Activated CD4-positive, alpha-beta T cell treated with anti-CD3 and anti-CD28 coated beads for 36 hours (primary cell): ENCODE measurements around the gene GDPD3. TPM values are rescaled to one million over a fixed set of nuclear protein-coding genes. Genes with fewer than 3 reads are reported as not detected.

Experiments
- ATAC-seq: fragments of 200-7000 bp; cut with Tn5 transposase; one replicate; pipeline ENCODE4 v1.10.0; 2021; ENCODE audit warnings: mild to moderate bottlenecking, moderate library complexity
- CTCF ChIA-PET: fragments of 350-600 bp; sonication (Branson Sonifier 250); formaldehyde crosslinking; loops from one replicate; lab custom pipeline; 2021; ENCODE audit warnings: antibody characterized with exemption; lab: Charles Lee
- POLR2A ChIA-PET: fragments of 350-600 bp; sonication (Branson Sonifier 250); formaldehyde crosslinking; loops from one replicate; lab custom pipeline; 2021; ENCODE audit warnings: antibody characterized with exemption, inconsistent platforms; lab: Charles Lee
- DNase-seq: peaks from one replicate; pipeline ENCODE4 v3.0.0-alpha.2; 2020
- H3K27ac Mint-ChIP-seq: one replicate; pipeline ENCODE4 v1.8.0; 2021; ENCODE audit warnings: mixed read lengths
- H3K27me3 Mint-ChIP-seq: one replicate; pipeline ENCODE4 v1.8.0; 2021; ENCODE audit warnings: mixed read lengths
- H3K36me3 Mint-ChIP-seq: one replicate; pipeline ENCODE4 v1.8.0; 2021; ENCODE audit warnings: low read depth, mixed read lengths
- H3K4me1 Mint-ChIP-seq: one replicate; pipeline ENCODE4 v1.8.0; 2021; ENCODE audit warnings: mixed read lengths
- H3K4me3 Mint-ChIP-seq: one replicate; pipeline ENCODE4 v1.8.0; 2021; ENCODE audit warnings: mild to moderate bottlenecking, moderate library complexity, mixed read lengths
- H3K9me3 Mint-ChIP-seq: one replicate; pipeline ENCODE4 v1.8.0; 2021; ENCODE audit warnings: low read depth, mixed read lengths
- intact Hi-C, 2 experiments: fragments of 100-400 bp; cut with DNase I in 1 of 2; cut with micrococcal nuclease in 1 of 2; formaldehyde crosslinking; loops; one replicate each; pipeline versions ENCODE4 v1.14.2 to v1.15.1; 2022 to 2024; cut with DNase I, micrococcal nuclease
- total RNA-seq, 2 experiments: library from RNA; stranded (reverse); gene quantifications; one replicate each; pipeline ENCODE4 v1.2.3, GENCODE V29; 2021

GDPD3 gene
- total RNA-seq, 2 experiments from 2014 or later, result 6.1 to 7.0 TPM

- DNase-seq, result no peak
- H3K36me3 Mint-ChIP-seq, result peaks cover 23% of the 10 kb centered on the region
- H3K27me3 Mint-ChIP-seq, result no peaks in the 10 kb centered on the region
- H3K4me3 Mint-ChIP-seq, result peak overlapping the region; percentile 79
- peak overlapping the region; percentile 83 for H3K27ac Mint-ChIP-seq
- peaks cover 14% of the 10 kb centered on the region for H3K9me3 Mint-ChIP-seq
- no peak for ATAC-seq
- peaks cover 43% of the 10 kb centered on the region for H3K4me1 Mint-ChIP-seq
- ChIA-PET CTCF (interaction anchor here (0.6 to 1.7 kb wide), 5 partner anchors 31 to 315 kb away, joined by 3 to 7 read pairs (median 3); no protein-coding TSS in a partner anchor), POLR2A (no interaction called here)
- intact Hi-C loops, result loop anchor here in 1 of 2 experiments (5.0 to 10.0 kb wide), 5 partner anchors 313 to 1270 kb away; partner anchors contain the start of genes ATXN2L, ITGAL, SRCAP and ZNF764
Measured at GRCh38 chr16:30094541-30095165, 18.7 kb downstream of the GDPD3 start.

- CTCF ChIA-PET, result interaction anchor here (0.6 to 3.8 kb wide), 35 partner anchors 10 to 515 kb away, joined by 3 to 31 read pairs (median 4); partner anchors contain the start of genes ALDOA, CD2BP2, CORO1A and GDPD3
- Mint-ChIP-seq H3K27me3 (no peaks in the 10 kb centered on the region), H3K36me3 (peaks cover 19% of the 10 kb centered on the region), H3K4me1 (peaks cover 51% of the 10 kb centered on the region), H3K4me3 (peak overlapping the region; percentile 84), H3K27ac (peak overlapping the region; percentile 92), H3K9me3 (peaks cover 8% of the 10 kb centered on the region)
- intact Hi-C loops, result loop anchor here (1.0 to 10.0 kb wide), 12 partner anchors 17 to 1268 kb away; partner anchors contain the start of genes PPP4C (in 2 of the 2), ALDOA (in 1 of the 2), ASPHD1 (in 1 of the 2) and ATXN2L (in 1 of the 2)
- peak; percentile 52 for ATAC-seq
- peak; percentile 88 for DNase-seq
- POLR2A ChIA-PET, result interaction anchor here (0.6 to 1.7 kb wide), 6 partner anchors 16 to 473 kb away, joined by 3 to 10 read pairs (median 4); partner anchors contain the start of genes ALDOA, PPP4C and TBC1D10B
Measured at GRCh38 chr16:30092373-30093010, 20.8 kb downstream of the GDPD3 start.

GRCh38 chr16:30091474-30092372, 21.6 kb downstream of the GDPD3 start, which contains the start of gene TBX6:
Gene TBX6 (minus strand): TSS chr16:30091924. CDS start chr16:30091193, 731 bp downstream.
- ChIA-PET POLR2A (interaction anchor here (0.6 to 2.3 kb wide), 8 partner anchors 15 to 474 kb away, joined by 3 to 10 read pairs (median 4); partner anchors contain the start of genes ALDOA, CORO1A, PPP4C and TBC1D10B), CTCF (interaction anchor here (0.5 to 3.8 kb wide), 37 partner anchors 10 to 606 kb away, joined by 3 to 31 read pairs (median 4); partner anchors contain the start of genes ALDOA, CD2BP2, CORO1A and GDPD3)
- peak; percentile 97 for DNase-seq
- peak within 1 kb of the TSS; percentile 84 for H3K4me3 Mint-ChIP-seq
- ATAC-seq, result peak; percentile 83
- H3K27me3 Mint-ChIP-seq, result no peaks in the 10 kb centered on the region
- intact Hi-C loops, result loop anchor here (1.0 to 10.0 kb wide), 12 partner anchors 16 to 1267 kb away; partner anchors contain the start of genes PPP4C (in 2 of the 2), ALDOA (in 1 of the 2), ASPHD1 (in 1 of the 2) and ATXN2L (in 1 of the 2)
- H3K9me3 Mint-ChIP-seq, result peaks cover under 1% of the 10 kb centered on the region
- peaks cover 51% of the 10 kb centered on the region for H3K4me1 Mint-ChIP-seq
- H3K27ac Mint-ChIP-seq, result peak within 1 kb of the TSS; percentile 92
- H3K36me3 Mint-ChIP-seq, result peaks cover 14% of the 10 kb centered on the region

- intact Hi-C loops, result loop anchor here in 1 of 2 experiments (5.0 to 10.0 kb wide), 5 partner anchors 317 to 1266 kb away; partner anchors contain the start of genes ATXN2L, ITGAL, SRCAP and ZNF764
- H3K27ac Mint-ChIP-seq, result peak overlapping the region; percentile 74
- POLR2A ChIA-PET, result interaction anchor here (0.6 to 2.3 kb wide), 7 partner anchors 14 to 280 kb away, joined by 3 to 8 read pairs (median 3); partner anchors contain the start of genes ALDOA, CORO1A and TBC1D10B
Measured at GRCh38 chr16:30090610-30091331, 22.6 kb downstream of the GDPD3 start.

GRCh38 chr16:30088832-30089624, 24.3 kb downstream of the GDPD3 start:
- POLR2A ChIA-PET, result interaction anchor here (2.3 kb wide), 1 partner anchor 23 kb away, joined by 8 read pairs; the partner anchor contains the start of gene ALDOA
- peak overlapping the region; percentile 74 for H3K27ac Mint-ChIP-seq

More at GRCh38 chr16:30090610-30091331, 22.6 kb downstream of the GDPD3 start:
- ATAC-seq (no peak), DNase-seq (no peak)
- CTCF ChIA-PET, result interaction anchor here (0.5 to 3.8 kb wide), 9 partner anchors 11 to 95 kb away, joined by 3 to 31 read pairs (median 6); partner anchors contain the start of genes ALDOA and GDPD3
- Mint-ChIP-seq H3K4me1 (peaks cover 49% of the 10 kb centered on the region), H3K4me3 (peak overlapping the region; percentile 30), H3K36me3 (peaks cover 13% of the 10 kb centered on the region), H3K27me3 (no peaks in the 10 kb centered on the region), H3K9me3 (no peaks in the 10 kb centered on the region)

GRCh38 chr16:30088237-30088831, 25.0 kb downstream of the GDPD3 start:
- H3K9me3 Mint-ChIP-seq, result no peaks in the 10 kb centered on the region
- intact Hi-C loops, result no loop called here
- H3K4me3 Mint-ChIP-seq, result no peak overlapping the region
- H3K4me1 Mint-ChIP-seq, result peaks cover 29% of the 10 kb centered on the region
- ChIA-PET CTCF (interaction anchor here (0.6 to 0.7 kb wide), 2 partner anchors 21 to 66 kb away, joined by 3 read pairs; no protein-coding TSS in a partner anchor), POLR2A (no interaction called here)
- DNase-seq (no peak), ATAC-seq (no peak)
- no peaks in the 10 kb centered on the region for H3K27me3 Mint-ChIP-seq
- peaks cover 18% of the 10 kb centered on the region for H3K36me3 Mint-ChIP-seq
- H3K27ac Mint-ChIP-seq, result no peak overlapping the region

More at GRCh38 chr16:30088832-30089624, 24.3 kb downstream of the GDPD3 start:
- intact Hi-C loops, result no loop called here
- Mint-ChIP-seq H3K27me3 (no peaks in the 10 kb centered on the region), H3K4me1 (peaks cover 32% of the 10 kb centered on the region), H3K9me3 (no peaks in the 10 kb centered on the region), H3K36me3 (peaks cover 12% of the 10 kb centered on the region), H3K4me3 (no peak overlapping the region)
- no peak for ATAC-seq
- DNase-seq, result no peak
- CTCF ChIA-PET, result interaction anchor here (0.6 to 0.7 kb wide), 2 partner anchors 21 to 65 kb away, joined by 3 read pairs; no protein-coding TSS in a partner anchor

- Mint-ChIP-seq H3K27me3 (no peaks in the 10 kb centered on the region), H3K4me1 (peaks cover 23% of the 10 kb centered on the region), H3K4me3 (no peak overlapping the region), H3K9me3 (no peaks in the 10 kb centered on the region), H3K36me3 (peaks cover 24% of the 10 kb centered on the region), H3K27ac (peak overlapping the region; percentile 5)
- CTCF ChIA-PET, result no interaction called here
- POLR2A ChIA-PET, result no interaction called here
- DNase-seq (no peak), ATAC-seq (no peak)
- intact Hi-C loops, result no loop called here
Measured at GRCh38 chr16:30087181-30087898, 26.0 kb downstream of the GDPD3 start.

- intact Hi-C loops, result no loop called here
- ATAC-seq (no peak), DNase-seq (no peak)
- POLR2A ChIA-PET, result no interaction called here
- peaks cover 18% of the 10 kb centered on the region for H3K4me1 Mint-ChIP-seq
- H3K4me3 Mint-ChIP-seq, result no peak overlapping the region
- H3K27ac Mint-ChIP-seq, result no peak overlapping the region
- no peaks in the 10 kb centered on the region for H3K9me3 Mint-ChIP-seq
- no peaks in the 10 kb centered on the region for H3K27me3 Mint-ChIP-seq
- peaks cover 30% of the 10 kb centered on the region for H3K36me3 Mint-ChIP-seq
- CTCF ChIA-PET, result no interaction called here
Measured at GRCh38 chr16:30086291-30087140, 26.8 kb downstream of the GDPD3 start.
